ENCODE measurements around the gene JTB.
"Not testable (repeated sequence)": the region's sequence is repeated elsewhere in the genome, so short reads cannot be mapped to it uniquely, and the experiment has no call there.

DNA sequence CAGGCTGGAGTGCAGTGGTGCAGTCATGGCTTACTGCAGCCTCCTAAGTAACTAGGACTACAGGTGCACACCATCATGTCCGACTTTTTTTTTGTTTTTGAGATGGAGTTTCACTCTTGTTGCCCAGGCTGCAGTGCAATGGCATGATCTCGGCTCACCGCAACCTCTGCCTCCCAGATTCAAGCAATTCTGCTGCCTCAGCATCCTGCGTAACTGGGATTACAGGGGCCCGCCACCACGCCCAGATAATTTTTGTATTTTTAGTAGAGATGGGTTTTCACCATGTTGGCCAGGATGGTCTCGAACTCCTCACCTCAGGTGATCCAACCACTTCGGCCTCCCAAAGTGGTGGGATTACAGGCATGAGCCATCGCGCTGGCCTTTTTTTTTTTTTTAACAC is 19.4 kb upstream of the JTB start:
- TF ChIP-seq, protein P1, sequence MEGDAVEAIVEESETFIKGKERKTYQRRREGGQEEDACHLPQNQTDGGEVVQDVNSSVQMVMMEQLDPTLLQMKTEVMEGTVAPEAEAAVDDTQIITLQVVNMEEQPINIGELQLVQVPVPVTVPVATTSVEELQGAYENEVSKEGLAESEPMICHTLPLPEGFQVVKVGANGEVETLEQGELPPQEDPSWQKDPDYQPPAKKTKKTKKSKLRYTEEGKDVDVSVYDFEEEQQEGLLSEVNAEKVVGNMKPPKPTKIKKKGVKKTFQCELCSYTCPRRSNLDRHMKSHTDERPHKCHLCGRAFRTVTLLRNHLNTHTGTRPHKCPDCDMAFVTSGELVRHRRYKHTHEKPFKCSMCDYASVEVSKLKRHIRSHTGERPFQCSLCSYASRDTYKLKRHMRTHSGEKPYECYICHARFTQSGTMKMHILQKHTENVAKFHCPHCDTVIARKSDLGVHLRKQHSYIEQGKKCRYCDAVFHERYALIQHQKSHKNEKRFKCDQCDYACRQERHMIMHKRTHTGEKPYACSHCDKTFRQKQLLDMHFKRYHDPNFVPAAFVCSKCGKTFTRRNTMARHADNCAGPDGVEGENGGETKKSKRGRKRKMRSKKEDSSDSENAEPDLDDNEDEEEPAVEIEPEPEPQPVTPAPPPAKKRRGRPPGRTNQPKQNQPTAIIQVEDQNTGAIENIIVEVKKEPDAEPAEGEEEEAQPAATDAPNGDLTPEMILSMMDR (IDR thresholded peaks at IDR 0.05; ENCODE audit: poor library complexity, severe bottlenecking), result not testable (repeated sequence)
- TF ChIP-seq EP300 (conservative IDR thresholded peaks at IDR 0.05; ENCODE audit: poor library complexity, severe bottlenecking); MXI1 (conservative IDR thresholded peaks at IDR 0.05; ENCODE audit: poor library complexity, severe bottlenecking); RAD21 (conservative IDR thresholded peaks at IDR 0.05); TAF1 (IDR thresholded peaks at IDR 0.05; ENCODE audit: low read depth): not testable (repeated sequence)
- TF ChIP-seq, protein P2, sequence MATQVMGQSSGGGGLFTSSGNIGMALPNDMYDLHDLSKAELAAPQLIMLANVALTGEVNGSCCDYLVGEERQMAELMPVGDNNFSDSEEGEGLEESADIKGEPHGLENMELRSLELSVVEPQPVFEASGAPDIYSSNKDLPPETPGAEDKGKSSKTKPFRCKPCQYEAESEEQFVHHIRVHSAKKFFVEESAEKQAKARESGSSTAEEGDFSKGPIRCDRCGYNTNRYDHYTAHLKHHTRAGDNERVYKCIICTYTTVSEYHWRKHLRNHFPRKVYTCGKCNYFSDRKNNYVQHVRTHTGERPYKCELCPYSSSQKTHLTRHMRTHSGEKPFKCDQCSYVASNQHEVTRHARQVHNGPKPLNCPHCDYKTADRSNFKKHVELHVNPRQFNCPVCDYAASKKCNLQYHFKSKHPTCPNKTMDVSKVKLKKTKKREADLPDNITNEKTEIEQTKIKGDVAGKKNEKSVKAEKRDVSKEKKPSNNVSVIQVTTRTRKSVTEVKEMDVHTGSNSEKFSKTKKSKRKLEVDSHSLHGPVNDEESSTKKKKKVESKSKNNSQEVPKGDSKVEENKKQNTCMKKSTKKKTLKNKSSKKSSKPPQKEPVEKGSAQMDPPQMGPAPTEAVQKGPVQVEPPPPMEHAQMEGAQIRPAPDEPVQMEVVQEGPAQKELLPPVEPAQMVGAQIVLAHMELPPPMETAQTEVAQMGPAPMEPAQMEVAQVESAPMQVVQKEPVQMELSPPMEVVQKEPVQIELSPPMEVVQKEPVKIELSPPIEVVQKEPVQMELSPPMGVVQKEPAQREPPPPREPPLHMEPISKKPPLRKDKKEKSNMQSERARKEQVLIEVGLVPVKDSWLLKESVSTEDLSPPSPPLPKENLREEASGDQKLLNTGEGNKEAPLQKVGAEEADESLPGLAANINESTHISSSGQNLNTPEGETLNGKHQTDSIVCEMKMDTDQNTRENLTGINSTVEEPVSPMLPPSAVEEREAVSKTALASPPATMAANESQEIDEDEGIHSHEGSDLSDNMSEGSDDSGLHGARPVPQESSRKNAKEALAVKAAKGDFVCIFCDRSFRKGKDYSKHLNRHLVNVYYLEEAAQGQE (IDR thresholded peaks at IDR 0.05; ENCODE audit: borderline replicate concordance), result not testable (repeated sequence)

Data from neural cell (in vitro differentiated cells).